Kidney epithelial cell (primary cell): ENCODE data around the gene NFE2L2. TPM values are rescaled to one million over a fixed set of nuclear protein-coding genes. Genes with fewer than 3 reads are reported as not detected.

ENCODE experiments used
- DNase-seq: peaks from one replicate; pipeline ENCODE4 v3.0.0-alpha.2; 2010; ENCODE audit warnings: low read depth
- H3K27me3 ChIP-seq: 2 replicates; pipeline ENCODE4 v1.6.0; 2011; ENCODE audit warnings: low read length; ENCODE audit not compliant: control insufficient read depth, insufficient read depth
- H3K36me3 ChIP-seq: 2 replicates; pipeline ENCODE4 v1.5.1; 2011; ENCODE audit warnings: low read length; ENCODE audit not compliant: control insufficient read depth, insufficient read depth
- H3K4me3 ChIP-seq: 2 replicates; pipeline ENCODE4 v1.5.1; 2011; ENCODE audit warnings: low read depth, mild to moderate bottlenecking, control low read depth, low read length
- total RNA-seq: library from RNA; depleted of rRNA; stranded (reverse); fragments of >200 nt; gene quantifications from 2 replicates; pipeline ENCODE4 v1.2.3, GENCODE V29; 2015
- TF ChIP-seq, protein P1 (sequence below): IDR thresholded peaks from 2 replicates; pipeline ENCODE4 v1.5.1; 2011; ENCODE audit warnings: mild to moderate bottlenecking, moderate library complexity, low read length, control low read depth, inconsistent platforms; ENCODE audit not compliant: insufficient read depth, poor library complexity, severe bottlenecking

Gene NFE2L2
- total RNA-seq, 1 donor from 2014 or later: 77.9 TPM

DNA sequence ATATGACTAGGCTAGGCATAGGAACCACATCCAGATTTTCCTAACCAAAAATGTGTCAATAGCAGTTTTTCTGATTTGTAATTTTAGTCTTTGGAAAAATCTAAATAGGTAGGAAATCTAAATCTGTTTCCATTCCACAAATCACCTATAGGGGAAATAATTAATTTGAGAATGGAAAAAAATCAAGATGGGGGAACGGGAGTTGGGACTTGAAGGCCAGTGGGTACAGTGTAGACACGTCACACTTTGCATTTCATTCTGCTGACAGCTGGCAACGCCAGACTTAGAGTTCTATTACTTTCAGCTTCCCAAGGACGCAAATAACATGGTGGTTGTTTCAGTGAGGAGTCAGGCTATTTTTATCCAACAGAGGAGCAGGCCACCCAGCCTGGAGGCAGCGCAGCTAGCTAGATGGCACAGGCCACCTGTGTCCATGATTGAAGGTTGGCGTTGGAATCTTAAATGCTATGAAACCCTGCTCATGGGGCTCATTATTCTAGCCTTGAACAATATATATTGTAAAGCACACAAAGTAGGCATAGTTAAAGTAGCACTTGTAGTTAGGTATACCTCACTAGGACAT lies 28.6 kb downstream of the NFE2L2 start:
- TF ChIP-seq, protein P1, sequence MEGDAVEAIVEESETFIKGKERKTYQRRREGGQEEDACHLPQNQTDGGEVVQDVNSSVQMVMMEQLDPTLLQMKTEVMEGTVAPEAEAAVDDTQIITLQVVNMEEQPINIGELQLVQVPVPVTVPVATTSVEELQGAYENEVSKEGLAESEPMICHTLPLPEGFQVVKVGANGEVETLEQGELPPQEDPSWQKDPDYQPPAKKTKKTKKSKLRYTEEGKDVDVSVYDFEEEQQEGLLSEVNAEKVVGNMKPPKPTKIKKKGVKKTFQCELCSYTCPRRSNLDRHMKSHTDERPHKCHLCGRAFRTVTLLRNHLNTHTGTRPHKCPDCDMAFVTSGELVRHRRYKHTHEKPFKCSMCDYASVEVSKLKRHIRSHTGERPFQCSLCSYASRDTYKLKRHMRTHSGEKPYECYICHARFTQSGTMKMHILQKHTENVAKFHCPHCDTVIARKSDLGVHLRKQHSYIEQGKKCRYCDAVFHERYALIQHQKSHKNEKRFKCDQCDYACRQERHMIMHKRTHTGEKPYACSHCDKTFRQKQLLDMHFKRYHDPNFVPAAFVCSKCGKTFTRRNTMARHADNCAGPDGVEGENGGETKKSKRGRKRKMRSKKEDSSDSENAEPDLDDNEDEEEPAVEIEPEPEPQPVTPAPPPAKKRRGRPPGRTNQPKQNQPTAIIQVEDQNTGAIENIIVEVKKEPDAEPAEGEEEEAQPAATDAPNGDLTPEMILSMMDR: no peak
- no peak overlapping the region for H3K4me3 ChIP-seq
- no peaks in the 10 kb centered on the region for H3K27me3 ChIP-seq
- no peak for DNase-seq
- peaks cover 6% of the 10 kb centered on the region for H3K36me3 ChIP-seq

DNA sequence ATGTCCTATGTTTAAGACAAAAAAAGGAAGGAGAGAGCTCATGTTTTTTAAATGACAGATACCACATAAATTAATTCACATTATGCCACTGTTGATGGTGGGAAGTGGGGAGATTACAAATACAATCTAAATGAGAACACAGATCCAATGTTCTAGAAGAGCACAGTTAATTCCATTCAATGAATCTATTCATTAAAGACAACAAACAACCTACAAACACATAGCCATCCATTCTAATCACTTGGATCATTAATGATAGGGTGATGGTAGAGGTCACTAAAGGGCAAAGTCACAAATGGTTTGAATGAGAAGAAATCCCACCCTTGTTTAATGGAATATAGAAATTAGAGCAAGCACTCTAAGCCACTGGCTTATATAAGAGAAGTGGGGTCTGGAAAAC lies 30.3 kb downstream of the NFE2L2 start:
- H3K4me3 ChIP-seq: no peak overlapping the region
- H3K27me3 ChIP-seq: no peaks in the 10 kb centered on the region
- peaks cover 6% of the 10 kb centered on the region for H3K36me3 ChIP-seq
- DNase-seq: no peak
- TF ChIP-seq, protein P1: no peak

DNA sequence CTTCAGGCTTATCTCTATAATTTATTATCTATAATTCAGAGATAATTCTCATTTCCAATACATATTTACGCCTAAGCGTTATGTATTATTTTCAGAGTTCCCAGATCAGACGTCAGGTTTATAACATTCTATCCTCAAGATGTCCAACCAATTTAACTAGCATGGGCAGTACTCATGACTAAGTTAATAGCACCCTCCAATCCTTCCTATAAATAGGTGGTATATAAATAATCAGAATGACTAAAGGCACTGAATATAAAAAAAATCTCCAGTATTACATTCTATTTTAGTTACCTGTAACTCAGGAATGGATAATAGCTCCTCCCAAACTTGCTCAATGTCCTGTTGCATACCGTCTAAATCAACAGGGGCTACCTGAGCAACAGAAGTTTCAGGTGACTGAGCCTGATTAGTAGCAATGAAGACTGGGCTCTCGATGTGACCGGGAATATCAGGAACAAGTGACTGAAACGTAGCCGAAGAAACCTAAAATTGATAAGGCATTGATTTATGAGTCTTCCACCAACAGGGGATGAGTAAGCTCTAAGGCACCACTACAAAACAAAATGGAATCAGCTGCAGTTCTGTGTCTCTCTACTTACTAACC lies 32.3 kb downstream of the NFE2L2 start:
- TF ChIP-seq, protein P1: no peak
- Histone ChIP-seq H3K4me3 (no peak overlapping the region), H3K27me3 (no peaks in the 10 kb centered on the region), H3K36me3 (peaks cover 6% of the 10 kb centered on the region)
- DNase-seq: no peak

DNA sequence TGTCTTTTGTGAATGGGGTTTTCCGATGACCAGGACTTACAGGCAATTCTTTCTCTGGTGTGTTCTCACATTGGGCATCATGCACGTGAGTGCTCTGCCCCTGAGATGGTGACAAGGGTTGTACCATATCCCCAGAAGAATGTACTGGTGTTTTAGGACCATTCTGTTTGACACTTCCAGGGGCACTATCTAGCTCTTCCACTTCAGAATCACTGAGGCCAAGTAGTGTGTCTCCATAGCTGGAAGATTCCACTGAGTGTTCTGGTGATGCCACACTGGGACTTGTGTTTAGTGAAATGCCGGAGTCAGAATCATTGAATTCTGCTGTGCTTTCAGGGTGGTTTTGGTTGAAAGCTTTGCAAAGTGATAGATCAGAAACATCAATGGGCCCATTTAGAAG lies 33.3 kb downstream of the NFE2L2 start:
- TF ChIP-seq, protein P1: no peak
- H3K36me3 ChIP-seq: peaks cover 6% of the 10 kb centered on the region
- DNase-seq: no peak
- no peaks in the 10 kb centered on the region for H3K27me3 ChIP-seq
- no peak overlapping the region for H3K4me3 ChIP-seq

DNA sequence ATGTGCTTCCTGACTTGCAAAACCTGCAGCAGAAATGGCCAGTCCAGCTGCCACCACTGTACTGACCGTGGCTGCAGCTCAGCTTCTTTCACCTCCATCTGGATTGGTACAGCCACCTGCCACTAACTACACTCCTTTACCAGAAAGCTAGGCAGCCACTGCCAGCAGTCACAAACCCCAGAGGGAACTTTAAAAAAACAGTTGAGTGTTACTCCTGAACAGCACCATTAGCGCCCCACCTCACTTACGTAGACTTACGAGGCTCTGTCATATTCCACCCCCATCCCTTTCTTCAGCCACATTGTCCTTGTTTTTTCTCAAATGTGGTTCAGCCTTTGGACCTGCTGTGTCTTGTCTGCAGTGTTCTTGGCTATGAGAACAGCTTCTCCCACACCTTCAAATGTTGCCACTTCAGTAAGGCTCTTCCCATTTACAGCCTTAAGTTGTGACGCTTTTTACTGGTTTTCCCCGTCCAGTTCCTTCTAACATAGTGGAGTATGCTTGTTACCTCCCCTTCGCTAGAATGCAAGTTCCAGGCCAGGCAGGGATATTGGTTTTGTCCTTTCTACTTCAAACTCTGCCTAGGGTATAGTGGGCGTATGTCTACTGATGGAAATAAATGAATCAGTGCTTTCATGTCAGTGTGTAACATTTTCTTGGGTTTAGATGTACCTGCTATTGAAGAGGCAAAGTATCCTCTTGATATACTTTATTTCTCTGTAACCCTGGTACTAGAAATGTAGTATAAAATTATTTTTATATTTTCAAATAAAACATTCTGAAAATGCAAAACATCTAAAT lies 34.9 kb downstream of the NFE2L2 start:
- H3K36me3 ChIP-seq: peaks cover 6% of the 10 kb centered on the region
- TF ChIP-seq, protein P1: no peak
- H3K4me3 ChIP-seq: no peak overlapping the region
- no peaks in the 10 kb centered on the region for H3K27me3 ChIP-seq
- no peak for DNase-seq
